PC-3 (cell line): ENCODE results near the gene CD99. TPM values are rescaled to one million over a fixed set of nuclear protein-coding genes. Genes with fewer than 3 reads are reported as not detected.
"Not testable (repeated sequence)": the region's sequence is repeated elsewhere in the genome, so short reads cannot be mapped to it uniquely, and the experiment has no call there.

Experiments
- ATAC-seq: fragments of 200-7000 bp; cut with Tn5 transposase; 2 replicates; pipeline ENCODE4 v1.9.1; 2020; ENCODE audit warnings: mild to moderate bottlenecking, moderate library complexity
- BruUV-seq: library from RNA; stranded (reverse); fragments of 400-500 nt; replicated peaks from 2 replicates; lab custom pipeline; 2021; lab: Mats Ljungman, UMichigan
- CTCF ChIA-PET: fragments of 300-600 bp; sonication (Branson Sonifier 250); formaldehyde crosslinking; loops from one replicate; lab custom pipeline; 2022; ENCODE audit warnings: antibody characterized with exemption; lab: Charles Lee
- POLR2A ChIA-PET: fragments of 300-600 bp; sonication (Branson Sonifier 250); formaldehyde crosslinking; loops from one replicate; lab custom pipeline; 2022; ENCODE audit warnings: antibody characterized with exemption; ENCODE audit not compliant: unreplicated experiment; lab: Charles Lee
- DNase-seq: peaks from one replicate; pipeline ENCODE4 v3.0.0-alpha.2; 2015
- H2AFZ ChIP-seq: fragments of 300-600 bp; sonication (generic); 2 replicates; pipeline ENCODE4 v1.6.0; 2016; ENCODE audit warnings: antibody characterized with exemption, low read length
- H3F3A ChIP-seq: fragments of 300-600 bp; sonication (generic); one replicate; pipeline ENCODE4 v1.6.0; 2017; ENCODE audit warnings: antibody characterized with exemption, low read length, control low read depth, mild to moderate bottlenecking; ENCODE audit not compliant: unreplicated experiment
- H3K27ac ChIP-seq: fragments of 300-600 bp; sonication (generic); 2 replicates; pipeline ENCODE4 v1.5.1; 2016; ENCODE audit warnings: mild to moderate bottlenecking, low read length
- H3K27me3 ChIP-seq: fragments of 300-600 bp; sonication (generic); 2 replicates; pipeline ENCODE4 v1.6.1; 2016; ENCODE audit warnings: low read length, mixed read lengths
- H3K36me3 ChIP-seq: fragments of 300-600 bp; sonication (generic); 2 replicates; pipeline ENCODE4 v1.6.1; 2016; ENCODE audit warnings: low read depth, mixed run types, low read length, mixed read lengths
- H3K4me1 ChIP-seq: fragments of 300-600 bp; sonication (generic); 2 replicates; pipeline ENCODE4 v1.5.1; 2016; ENCODE audit warnings: low read length; ENCODE audit not compliant: insufficient read depth
- H3K4me2 ChIP-seq: fragments of 300-600 bp; sonication (generic); 2 replicates; pipeline ENCODE4 v1.6.0; 2016; ENCODE audit warnings: low read length
- H3K4me3 ChIP-seq: fragments of 300-600 bp; sonication (generic); 2 replicates; pipeline ENCODE4 v1.5.1; 2016; ENCODE audit warnings: mild to moderate bottlenecking, low read length, mixed read lengths
- H3K79me2 ChIP-seq: fragments of 300-600 bp; sonication (generic); 2 replicates; pipeline ENCODE4 v1.6.1; 2017; ENCODE audit warnings: low read length, mixed read lengths
- H3K9ac ChIP-seq: fragments of 300-600 bp; sonication (generic); 2 replicates; pipeline ENCODE4 v1.6.0; 2016; ENCODE audit warnings: mild to moderate bottlenecking, low read length
- H3K9me2 ChIP-seq: fragments of 300-600 bp; sonication (generic); replicated peaks from 2 replicates; pipeline ENCODE4 v1.6.1; 2016; ENCODE audit warnings: mixed run types, low read length, mixed read lengths
- H3K9me3 ChIP-seq: fragments of 300-600 bp; sonication (generic); 2 replicates; pipeline ENCODE4 v1.6.1; 2016; ENCODE audit warnings: low read length, mixed read lengths
- H4K20me1 ChIP-seq: fragments of 300-600 bp; sonication (generic); 2 replicates; pipeline ENCODE4 v1.6.1; 2016; ENCODE audit warnings: low read length, mixed read lengths
- CTCF ChIP-seq: fragments of 300-600 bp; sonication (generic); conservative IDR thresholded peaks from 2 replicates; pipeline ENCODE4 v1.5.1; 2017; ENCODE audit warnings: antibody characterized with exemption, low read depth, mild to moderate bottlenecking, low read length
- EZH2 ChIP-seq: fragments of 300-600 bp; sonication (generic); IDR thresholded peaks from one replicate; pipeline ENCODE4 v1.6.1; 2017; ENCODE audit warnings: antibody characterized with exemption, mild to moderate bottlenecking, low read length; ENCODE audit not compliant: unreplicated experiment
- EZH2phosphoT487 ChIP-seq: fragments of 300-600 bp; sonication (generic); IDR thresholded peaks from 2 replicates; pipeline ENCODE4 v1.6.1; 2018; ENCODE audit warnings: mild to moderate bottlenecking, antibody characterized with exemption, low read length, borderline replicate concordance
- intact Hi-C: fragments of 100-400 bp; cut with micrococcal nuclease; formaldehyde crosslinking; loops from 2 replicates; pipeline ENCODE4 v1.9.0; 2023
- total RNA-seq: library from RNA; depleted of rRNA; stranded (reverse); fragments of >200 nt; gene quantifications from 2 replicates; pipeline ENCODE4 v1.2.3, GENCODE V29; 2014

CD99 gene
- total RNA-seq, 1 experiment from 2014 or later: 202 TPM

DNA sequence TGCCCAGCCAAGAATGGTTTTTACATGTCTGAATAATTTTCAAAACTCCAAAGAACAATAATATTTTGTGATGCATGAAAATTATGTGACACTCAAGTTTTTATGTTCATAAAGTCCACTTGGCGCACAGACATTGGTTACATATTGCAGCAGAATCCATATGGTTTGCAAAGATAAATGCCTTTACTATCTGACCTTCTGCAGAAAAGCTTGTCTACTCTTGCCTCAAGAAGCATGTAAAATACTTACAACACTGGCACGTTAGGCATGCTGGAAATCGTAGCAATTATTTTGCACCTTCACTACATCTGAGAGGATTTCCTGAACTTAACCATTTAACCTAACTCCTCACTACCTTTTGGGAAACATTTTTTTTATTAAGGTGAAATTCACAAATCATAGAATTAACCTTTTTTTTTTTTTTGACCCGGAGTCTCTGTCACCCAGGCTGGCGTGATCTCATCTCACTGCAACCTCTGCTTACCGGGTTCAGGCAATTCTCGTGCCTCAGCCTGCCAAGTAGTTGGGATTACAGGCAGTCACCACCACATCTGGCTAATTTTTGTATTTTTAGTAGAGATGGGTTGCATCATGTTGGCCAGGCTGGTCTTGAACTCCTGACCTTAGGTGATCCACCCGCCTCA, 57.2 kb downstream of the CD99 start:
- CTCF ChIA-PET: no interaction called here
- DNase-seq (no peak), ATAC-seq (no peak)
- TF ChIP-seq EZH2: no peak
- TF ChIP-seq CTCF: no peak
- no peak for TF ChIP-seq EZH2phosphoT487
- H3K27me3 ChIP-seq: no peaks in the 10 kb centered on the region
- H3K4me3 ChIP-seq: no peak overlapping the region
- no peaks in the 10 kb centered on the region for H3K9me3 ChIP-seq
- H3K9ac ChIP-seq: no peak overlapping the region
- POLR2A ChIA-PET: no interaction called here
- H3K36me3 ChIP-seq: no peaks in the 10 kb centered on the region
- H4K20me1 ChIP-seq: no peaks in the 10 kb centered on the region
- intact Hi-C loops: no loop called here
- no peak overlapping the region for H2AFZ ChIP-seq
- H3K79me2 ChIP-seq: no peaks in the 10 kb centered on the region
- no peak overlapping the region for H3K27ac ChIP-seq
- no peaks in the 10 kb centered on the region for H3K9me2 ChIP-seq
- H3F3A ChIP-seq: no peaks in the 10 kb centered on the region
- no TSS peak for BruUV-seq
- peaks cover 4% of the 10 kb centered on the region; the same call in 1 of the 2 replicates for H3K4me1 ChIP-seq
- H3K4me2 ChIP-seq: no peak overlapping the region

DNA sequence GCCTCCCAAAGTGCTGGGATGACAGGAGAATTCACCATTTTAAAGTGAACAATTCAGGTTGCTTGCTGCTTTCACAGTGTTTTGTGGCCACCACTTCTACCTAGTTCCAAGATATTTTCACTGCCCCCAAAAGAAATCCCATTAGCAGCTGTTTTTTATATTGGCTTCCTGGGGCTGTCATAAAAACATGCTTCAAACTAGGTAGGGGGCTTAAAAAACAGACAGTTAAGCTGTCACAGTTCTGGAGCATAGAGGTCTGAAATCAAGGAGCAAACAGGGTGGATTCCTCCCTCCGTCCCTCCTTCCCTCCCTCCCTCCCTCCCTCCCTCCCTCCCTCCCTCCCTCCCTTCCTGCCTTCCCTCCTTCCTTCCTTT, 57.7 kb downstream of the CD99 start:
- DNase-seq (no peak), ATAC-seq (no peak)
- Histone ChIP-seq H4K20me1 (no peaks in the 10 kb centered on the region), H3F3A (no peaks in the 10 kb centered on the region), H3K9ac (no peak overlapping the region), H3K9me2 (no peaks in the 10 kb centered on the region), H3K36me3 (no peaks in the 10 kb centered on the region), H2AFZ (no peak overlapping the region), H3K4me3 (no peak overlapping the region), H3K4me2 (no peak overlapping the region), H3K27me3 (no peaks in the 10 kb centered on the region), H3K4me1 (peaks cover 4% of the 10 kb centered on the region; the same call in 1 of the 2 replicates), H3K9me3 (no peaks in the 10 kb centered on the region), H3K79me2 (no peaks in the 10 kb centered on the region), H3K27ac (no peak overlapping the region)
- TF ChIP-seq CTCF: no peak
- TF ChIP-seq EZH2phosphoT487: no peak
- TF ChIP-seq EZH2: no peak
- intact Hi-C loops: no loop called here
- ChIA-PET POLR2A (no interaction called here), CTCF (no interaction called here)
- no TSS peak for BruUV-seq

GRCh38 chrX:2751291-2751690, 60.2 kb downstream of the CD99 start:
- Histone ChIP-seq H4K20me1 (no peaks in the 10 kb centered on the region), H2AFZ (no peak overlapping the region), H3K79me2 (no peaks in the 10 kb centered on the region), H3K9ac (no peak overlapping the region), H3K4me2 (no peak overlapping the region), H3K36me3 (no peaks in the 10 kb centered on the region), H3K9me2 (no peaks in the 10 kb centered on the region), H3K9me3 (no peaks in the 10 kb centered on the region), H3K27ac (no peak overlapping the region), H3F3A (no peaks in the 10 kb centered on the region), H3K27me3 (no peaks in the 10 kb centered on the region), H3K4me1 (peaks cover 4% of the 10 kb centered on the region; the same call in 1 of the 2 replicates), H3K4me3 (no peak overlapping the region)
- DNase-seq (no peak), ATAC-seq (no peak)
- ChIA-PET CTCF (no interaction called here), POLR2A (no interaction called here)
- TF ChIP-seq CTCF (no peak), EZH2phosphoT487 (no peak), EZH2 (no peak)
- intact Hi-C loops: no loop called here
- BruUV-seq: no TSS peak

GRCh38 chrX:2751874-2752300, 60.8 kb downstream of the CD99 start, which contains the start of gene XG:
Gene XG (plus strand): TSS chrX:2752040. CDS start chrX:2752275, 235 bp downstream.
- H3K4me3 ChIP-seq, DNase-seq, intact Hi-C loops, H3K27me3 ChIP-seq, H3K79me2 ChIP-seq, H3K27ac ChIP-seq, H3K4me1 ChIP-seq, H4K20me1 ChIP-seq, BruUV-seq, H3F3A ChIP-seq, H3K9me2 ChIP-seq, H3K9me3 ChIP-seq, ATAC-seq, H3K36me3 ChIP-seq, CTCF ChIA-PET, H3K4me2 ChIP-seq, POLR2A ChIA-PET, H3K9ac ChIP-seq: not testable (repeated sequence)
- H2AFZ ChIP-seq: 0 out of 2 replicates have a peak within 1 kb of the TSS, but pooled peaks have one; percentile 18
